ENCODE measurements around the gene FBXO38.
"Not testable (repeated sequence)": the region's sequence is repeated elsewhere in the genome, so short reads cannot be mapped to it uniquely, and the experiment has no call there.

Gene FBXO38

DNA sequence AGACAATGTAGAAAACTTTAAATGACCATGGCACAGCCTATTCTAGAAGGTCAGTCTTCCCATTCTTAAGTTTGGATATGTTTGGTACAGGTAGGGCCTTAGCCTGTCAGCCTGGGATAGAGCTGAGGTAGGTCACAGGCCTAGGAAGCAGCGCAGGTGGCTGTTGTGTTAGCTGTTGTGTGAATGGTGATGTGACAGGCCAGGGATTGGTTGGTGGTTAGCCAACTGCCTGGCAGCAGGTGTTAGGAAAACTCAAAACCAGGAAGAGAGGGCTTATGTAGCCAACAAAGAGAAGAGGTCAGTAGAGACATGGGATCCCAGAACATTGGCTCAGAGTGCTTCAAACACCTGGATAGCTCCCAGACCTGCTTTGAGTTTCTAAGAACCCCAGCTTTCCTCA, 84.2 kb downstream of the FBXO38 start:
- FAIRE-seq: no peak
- DNase-seq (ENCODE audit: insufficient read length, low spot score): no peak

DNA sequence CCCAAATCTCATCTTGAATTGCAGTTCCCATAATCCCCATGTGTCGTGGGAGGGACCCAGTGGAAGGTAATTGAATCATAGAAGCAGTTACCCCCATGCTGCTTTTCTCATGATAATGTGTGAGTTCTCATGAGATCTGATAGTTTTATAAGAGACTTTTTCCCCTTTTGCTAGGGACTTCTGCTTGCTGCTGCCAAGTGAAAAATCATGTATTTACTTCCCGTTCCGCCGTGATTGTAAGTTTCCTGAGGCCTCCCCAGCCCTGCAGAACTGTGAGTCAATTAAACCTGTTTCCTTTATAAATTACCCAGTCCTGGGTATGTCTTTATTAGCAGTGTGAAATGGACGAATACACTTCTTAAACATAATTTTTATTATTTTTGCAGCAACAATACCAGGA, 85.0 kb downstream of the FBXO38 start:
- DNase-seq (ENCODE audit: insufficient read length, low spot score); FAIRE-seq: not testable (repeated sequence)

DNA sequence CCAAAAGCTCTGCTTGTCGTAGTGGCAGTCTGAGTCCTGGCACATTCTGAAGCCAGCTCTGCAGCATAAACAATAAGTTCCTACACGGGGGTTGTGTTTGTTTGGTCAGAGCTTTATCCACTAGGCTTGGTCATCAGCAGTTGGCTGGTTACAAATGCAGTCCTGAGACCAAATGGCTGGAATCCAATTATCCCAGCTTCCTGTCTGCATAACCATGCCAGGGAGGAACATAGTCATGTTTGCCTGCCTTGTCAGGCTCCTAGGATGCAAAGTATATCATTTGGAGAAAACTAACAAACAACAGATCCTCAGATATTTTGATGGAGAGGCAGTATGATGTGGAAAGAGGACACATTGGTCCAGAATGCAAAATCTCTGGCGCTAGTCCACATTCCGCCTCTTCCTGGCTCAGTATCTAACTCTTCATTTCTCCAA, 85.8 kb downstream of the FBXO38 start:
- DNase-seq (ENCODE audit: insufficient read length, low spot score): no peak
- no peak for FAIRE-seq

DNA sequence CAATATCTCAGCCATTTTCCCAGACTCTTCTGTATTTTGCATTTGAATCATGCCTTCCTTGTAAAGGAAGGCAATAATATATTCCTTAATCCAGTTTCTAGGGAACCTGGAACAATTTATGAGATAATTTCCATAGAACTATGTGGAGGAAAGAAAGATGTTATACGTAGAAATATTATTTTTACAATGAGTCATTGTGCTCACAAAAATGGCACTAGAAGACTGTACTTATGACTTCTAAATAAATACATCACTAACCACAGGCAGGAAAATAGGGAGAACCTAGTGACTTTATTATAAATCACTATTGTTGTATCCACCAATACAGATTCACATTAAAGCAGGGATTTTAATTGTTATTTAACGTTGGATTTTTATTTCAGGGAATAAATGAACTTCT, 87.6 kb downstream of the FBXO38 start:
- DNase-seq (ENCODE audit: insufficient read length, low spot score) (no peak), FAIRE-seq (no peak)

DNA sequence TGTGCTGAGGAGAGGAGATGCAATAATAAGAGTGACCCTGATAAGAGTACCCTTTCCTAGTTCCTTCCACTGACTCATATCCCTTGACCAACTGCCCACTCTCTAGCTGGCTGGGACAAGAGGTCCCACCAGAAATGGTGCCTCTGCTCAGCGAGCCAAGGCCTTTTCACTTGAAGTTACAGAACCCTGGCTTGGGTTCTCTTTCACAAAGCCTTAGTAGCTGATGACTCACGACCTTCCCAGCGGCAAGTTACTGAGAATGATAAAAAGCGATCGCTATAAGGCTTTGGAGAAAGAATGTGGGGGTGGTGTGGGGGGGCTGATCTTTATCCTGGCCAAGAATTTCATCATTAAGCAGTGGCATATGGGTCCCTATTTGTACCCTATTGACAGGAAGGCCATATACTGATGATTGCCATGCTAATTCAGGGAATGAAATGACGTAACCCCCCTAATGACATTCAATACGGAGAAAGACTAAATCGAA, 90.3 kb downstream of the FBXO38 start:
- no peak for FAIRE-seq
- DNase-seq (ENCODE audit: insufficient read length, low spot score): peak; percentile 4

DNA sequence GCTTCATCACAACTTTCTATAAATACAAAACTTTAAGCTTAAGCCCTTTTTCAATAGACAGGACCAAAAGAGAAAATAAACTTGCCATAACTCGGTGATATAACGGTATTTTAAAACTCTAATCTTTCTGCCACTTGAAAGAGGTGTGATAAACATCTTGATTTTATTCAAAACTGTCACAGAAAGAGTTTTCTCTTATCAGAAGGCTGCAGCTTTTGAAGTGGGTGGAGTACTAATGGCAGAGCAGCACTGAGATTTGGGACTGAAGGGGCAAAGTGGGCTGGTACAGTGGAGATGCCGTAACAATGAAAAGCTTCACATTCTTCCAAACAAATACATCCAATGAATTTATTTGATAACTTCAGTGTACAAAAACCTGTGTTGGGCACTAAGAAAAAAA, 92.5 kb downstream of the FBXO38 start:
- no peak for DNase-seq (ENCODE audit: insufficient read length, low spot score)
- no peak for FAIRE-seq

DNA sequence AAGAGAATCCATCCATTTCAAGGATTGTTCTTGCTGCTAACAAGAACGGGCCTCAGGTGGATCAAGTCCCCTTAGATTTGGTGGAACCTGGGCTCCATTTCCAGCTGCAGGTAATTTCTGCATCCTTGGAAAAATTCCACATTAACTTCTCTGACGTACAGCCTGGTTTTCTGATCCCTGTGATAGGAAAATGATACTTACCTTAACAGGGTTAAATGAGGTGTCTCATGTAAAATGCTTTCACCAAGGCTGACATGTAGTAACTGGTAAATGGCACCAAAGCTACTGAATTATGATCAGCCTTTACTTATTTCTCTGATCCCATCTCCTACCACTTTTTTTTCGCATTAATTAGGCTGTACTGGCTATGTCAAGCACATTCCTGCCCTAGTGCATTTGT, 93.7 kb downstream of the FBXO38 start:
- no peak for FAIRE-seq
- DNase-seq (ENCODE audit: insufficient read length, low spot score): no peak

DNA sequence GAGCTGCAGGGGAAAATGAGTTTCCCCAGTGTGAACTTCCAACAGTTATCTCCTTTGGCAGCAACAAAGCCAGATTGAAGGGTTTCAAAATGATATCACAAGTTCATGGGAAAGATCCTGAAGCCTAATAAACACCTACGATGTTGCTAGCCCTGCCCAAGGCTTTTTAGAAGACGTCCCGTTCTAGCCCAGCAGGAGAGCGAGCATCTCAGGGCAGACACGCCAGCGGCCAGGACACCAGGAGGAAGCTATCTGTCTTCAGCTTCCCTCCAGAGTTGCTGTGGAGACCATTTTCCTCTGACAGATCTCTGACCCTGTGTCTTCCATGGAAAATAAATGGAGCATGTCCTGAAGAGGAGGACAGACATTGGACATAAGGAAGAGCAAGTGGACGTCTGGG, 98.4 kb downstream of the FBXO38 start:
- no peak for DNase-seq (ENCODE audit: insufficient read length, low spot score)
- FAIRE-seq: no peak

DNA sequence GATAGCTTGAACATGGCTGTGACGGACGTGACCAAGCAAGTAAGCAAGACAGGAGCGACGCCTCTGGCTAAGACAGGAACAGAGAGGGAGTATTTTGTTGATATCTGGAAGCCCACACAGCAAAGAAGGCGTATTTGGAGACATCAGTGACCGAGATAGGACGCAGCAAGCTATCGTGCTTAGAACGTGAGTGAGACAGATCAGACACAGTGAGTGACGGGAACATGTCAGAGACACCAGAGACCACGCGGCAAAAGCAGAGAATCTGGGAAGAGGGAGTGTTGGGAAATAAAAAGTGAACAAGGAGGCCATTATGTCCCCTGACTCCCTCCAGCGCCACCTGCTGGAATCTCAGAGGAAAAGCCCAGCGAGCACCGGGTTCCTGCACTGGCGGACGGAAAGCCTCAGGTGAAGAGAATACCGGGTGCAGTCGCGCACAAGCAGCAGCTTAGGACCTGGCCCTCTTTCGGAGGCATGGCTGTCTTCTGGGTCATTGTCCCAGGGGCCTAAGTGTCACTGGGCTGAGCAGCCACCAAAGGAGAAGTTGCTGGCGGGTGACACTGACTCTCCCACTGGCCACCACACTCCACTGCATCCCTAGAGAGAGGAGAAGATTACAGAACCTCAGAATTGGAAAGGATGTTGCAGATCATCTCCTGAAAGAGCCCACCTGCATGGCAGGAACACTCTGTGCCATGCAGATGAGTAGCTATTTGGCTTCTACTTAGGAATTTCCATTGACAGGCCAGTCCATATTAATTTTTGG, 99.1 kb downstream of the FBXO38 start:
- peak; percentile 13 for DNase-seq (ENCODE audit: insufficient read length, low spot score)
- FAIRE-seq: no peak

DNA sequence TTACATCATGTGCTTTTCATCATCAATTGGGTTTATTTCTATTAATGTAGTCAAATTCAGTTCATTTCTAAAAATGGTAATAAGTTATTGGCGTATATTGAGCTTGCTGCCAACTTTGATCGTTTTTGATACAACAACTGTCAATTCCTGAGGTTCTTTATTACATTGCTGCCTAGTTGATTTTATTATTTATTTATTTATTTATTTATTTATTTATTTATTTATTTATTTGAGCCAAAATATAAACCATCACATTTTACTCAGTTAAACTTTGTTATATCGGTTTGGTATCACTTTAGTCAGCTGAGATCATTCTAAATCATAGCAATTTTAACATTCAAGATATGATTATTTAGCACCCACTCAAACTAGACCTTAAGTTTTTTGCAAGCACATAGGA, 100.0 kb downstream of the FBXO38 start:
- DNase-seq (ENCODE audit: insufficient read length, low spot score) (no peak), FAIRE-seq (no peak)

DNA sequence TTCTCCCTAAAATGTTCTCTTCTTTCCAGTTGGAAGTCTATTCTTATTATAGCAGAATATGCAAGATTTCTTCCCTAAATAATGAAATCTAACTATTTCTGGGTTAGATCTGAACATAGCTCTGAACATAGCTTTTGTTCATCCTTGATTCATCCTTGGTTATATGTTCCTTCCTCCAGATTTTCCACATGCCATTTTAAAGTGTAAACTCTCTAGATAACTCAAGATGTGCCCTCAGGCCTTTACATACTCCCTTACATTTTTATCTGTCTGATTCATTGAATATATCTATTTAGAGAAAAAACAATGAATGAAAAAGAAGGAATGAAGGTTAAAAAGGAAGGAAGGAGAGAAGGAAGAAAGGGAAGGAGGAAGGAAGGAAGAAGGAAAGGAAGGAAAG, 100.9 kb downstream of the FBXO38 start:
- DNase-seq (ENCODE audit: insufficient read length, low spot score) (no peak), FAIRE-seq (no peak)

DNA sequence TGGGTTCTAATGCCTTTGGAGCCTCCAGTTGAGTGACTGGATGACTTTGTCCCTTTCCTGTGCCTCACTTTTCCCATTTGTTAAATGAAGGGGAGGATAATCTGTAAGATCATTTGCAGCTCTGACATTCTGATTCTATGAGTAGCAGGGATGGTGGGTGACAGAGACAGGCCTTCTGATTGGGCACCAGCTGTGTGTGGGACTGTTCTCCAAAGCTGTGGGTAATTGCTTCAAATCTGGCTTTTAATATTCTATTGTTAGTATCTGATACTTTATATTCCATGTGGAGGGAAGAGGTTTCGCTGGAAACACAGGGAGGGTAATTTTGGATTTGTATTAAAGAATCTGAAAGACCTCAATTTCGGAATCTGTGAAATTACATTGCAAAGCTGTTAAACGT, 102.7 kb downstream of the FBXO38 start:
- FAIRE-seq: no peak
- DNase-seq (ENCODE audit: insufficient read length, low spot score): no peak

DNA sequence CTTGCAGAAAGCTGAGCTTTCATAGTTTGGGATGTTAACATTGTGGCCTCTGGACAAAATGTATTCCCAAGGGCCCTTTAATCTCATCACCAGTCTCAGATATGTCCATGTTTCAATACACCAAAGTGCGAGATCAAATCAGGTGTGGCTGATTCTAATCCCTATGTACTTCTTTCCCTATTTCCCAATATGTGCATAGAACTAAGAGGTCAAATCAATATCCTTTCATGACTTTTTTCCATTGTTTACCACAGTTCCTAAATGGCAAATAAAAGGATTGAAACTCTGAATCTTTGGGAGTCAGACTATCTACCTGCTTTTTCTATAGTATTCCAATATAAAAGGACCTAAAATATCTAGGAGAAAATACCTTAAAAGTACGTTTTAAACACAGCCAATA, 105.0 kb downstream of the FBXO38 start:
- DNase-seq (ENCODE audit: insufficient read length, low spot score) (no peak), FAIRE-seq (no peak)

DNA sequence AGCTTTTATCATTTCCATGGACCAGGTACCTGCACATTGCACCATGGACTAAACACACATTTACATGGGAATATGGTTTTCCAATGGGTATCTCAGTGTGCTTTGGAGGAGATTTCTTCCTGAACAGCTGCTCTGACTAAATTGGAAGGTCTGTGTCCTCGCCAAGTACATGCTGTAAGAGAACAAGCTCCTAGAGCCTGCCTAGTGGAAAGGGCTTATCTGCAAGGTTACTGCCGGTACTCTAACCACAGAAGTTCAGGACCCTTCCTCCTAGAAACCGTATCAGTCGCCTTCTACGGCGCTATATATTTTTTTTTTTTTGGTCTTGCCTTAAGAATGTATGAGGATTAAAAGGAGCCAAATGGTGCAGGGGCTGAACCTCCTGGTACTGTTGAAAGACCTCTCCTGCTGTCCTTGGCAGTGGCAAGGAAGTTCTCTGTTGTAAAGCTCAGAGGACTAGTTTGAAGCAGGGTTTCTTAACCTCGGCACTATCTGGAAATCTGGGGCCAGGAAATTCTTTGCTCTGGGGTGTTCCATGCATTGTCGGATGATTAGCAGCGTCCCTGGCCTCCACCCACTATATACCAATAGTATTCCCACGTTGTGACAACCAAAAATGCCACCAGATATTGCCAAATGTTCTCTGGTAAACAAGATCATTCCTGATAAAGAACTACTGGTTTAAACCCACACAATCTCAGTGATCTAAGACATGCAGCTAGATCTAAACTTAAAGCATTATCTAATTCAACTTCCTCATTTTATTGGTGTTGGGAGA, 107.4 kb downstream of the FBXO38 start:
- no peak for DNase-seq (ENCODE audit: insufficient read length, low spot score)
- no peak for FAIRE-seq

DNA sequence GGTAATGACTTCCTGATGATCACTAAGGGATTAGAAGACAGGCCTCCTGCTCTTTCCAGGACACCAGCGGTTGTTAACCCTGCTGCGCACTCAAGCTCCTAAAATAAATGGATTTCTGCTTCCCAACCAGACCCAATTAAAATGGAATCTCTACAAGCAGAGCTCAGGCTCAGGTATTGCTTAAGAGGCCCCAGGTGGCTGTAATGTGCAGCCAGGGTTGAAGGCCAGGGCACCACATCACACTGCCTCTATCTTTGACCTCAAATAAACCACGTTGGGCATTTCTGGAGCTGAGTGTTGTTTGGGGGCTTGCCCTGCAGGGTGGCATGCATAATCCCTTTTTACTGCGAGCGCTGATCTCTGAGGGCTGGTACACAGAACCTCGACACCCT, 108.0 kb downstream of the FBXO38 start:
- DNase-seq (ENCODE audit: insufficient read length, low spot score) (no peak), FAIRE-seq (no peak)

DNA sequence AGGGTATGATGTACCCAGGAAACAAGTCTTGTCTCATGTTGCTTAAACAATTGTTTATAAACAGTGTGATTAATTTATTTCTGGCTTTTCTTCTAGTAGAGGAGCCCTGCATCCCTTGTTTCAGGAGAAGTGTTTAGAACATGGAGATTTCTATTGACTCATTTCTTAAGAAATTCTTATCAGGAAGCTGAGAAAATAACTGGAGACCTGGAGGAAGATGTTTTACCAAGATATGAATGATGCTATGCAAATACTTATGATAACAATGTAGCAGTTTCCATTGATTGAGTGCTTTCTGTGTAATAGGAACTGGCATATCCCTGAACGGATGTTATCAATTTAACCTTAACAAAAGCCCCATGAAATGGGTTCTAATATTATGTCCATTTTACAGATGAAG, 108.6 kb downstream of the FBXO38 start:
- DNase-seq (ENCODE audit: insufficient read length, low spot score) (no peak), FAIRE-seq (no peak)
